Osteocyte (in vitro differentiated cells): ENCODE measurements around the gene PSMB8. TPM values are rescaled to one million over a fixed set of nuclear protein-coding genes. Genes with fewer than 3 reads are reported as not detected.
"Not testable (repeated sequence)": the region's sequence is repeated elsewhere in the genome, so short reads cannot be mapped to it uniquely, and the experiment has no call there.

Experiments
- DNase-seq: peaks from one replicate; pipeline ENCODE4 v3.0.0; 2021; ENCODE audit warnings: mixed read lengths; ENCODE audit not compliant: unreplicated experiment; ENCODE audit errors: extremely low spot score
- H3K27ac Mint-ChIP-seq: one replicate; pipeline ENCODE4 v1.8.0; 2021; ENCODE audit warnings: mild to moderate bottlenecking, mixed read lengths; ENCODE audit not compliant: unreplicated experiment
- H3K27me3 Mint-ChIP-seq: one replicate; pipeline ENCODE4 v1.8.0; 2021; ENCODE audit warnings: mixed read lengths; ENCODE audit not compliant: unreplicated experiment
- H3K36me3 Mint-ChIP-seq: one replicate; pipeline ENCODE4 v1.8.0; 2021; ENCODE audit warnings: mixed read lengths; ENCODE audit not compliant: unreplicated experiment
- H3K4me1 Mint-ChIP-seq: one replicate; pipeline ENCODE4 v1.8.0; 2021; ENCODE audit warnings: mixed read lengths; ENCODE audit not compliant: unreplicated experiment
- H3K4me3 Mint-ChIP-seq: one replicate; pipeline ENCODE4 v1.8.0; 2021; ENCODE audit warnings: mild to moderate bottlenecking, moderate library complexity, mixed read lengths; ENCODE audit not compliant: unreplicated experiment
- H3K9me3 Mint-ChIP-seq: one replicate; pipeline ENCODE4 v1.8.0; 2021; ENCODE audit warnings: mixed read lengths; ENCODE audit not compliant: unreplicated experiment
- total RNA-seq: library from RNA; stranded (reverse); gene quantifications from 2 replicates; pipeline ENCODE4 v1.2.1, GENCODE V29; 2021
- TF ChIP-seq, protein P1 (sequence below): fragments of 200-600 bp; sonication (generic); IDR thresholded peaks from 2 replicates; pipeline ENCODE4 v1.5.0; 2021; ENCODE audit warnings: antibody characterized with exemption, mild to moderate bottlenecking, moderate library complexity

Gene PSMB8
- total RNA-seq, 1 donor from 2014 or later, result 66.1 TPM

DNA sequence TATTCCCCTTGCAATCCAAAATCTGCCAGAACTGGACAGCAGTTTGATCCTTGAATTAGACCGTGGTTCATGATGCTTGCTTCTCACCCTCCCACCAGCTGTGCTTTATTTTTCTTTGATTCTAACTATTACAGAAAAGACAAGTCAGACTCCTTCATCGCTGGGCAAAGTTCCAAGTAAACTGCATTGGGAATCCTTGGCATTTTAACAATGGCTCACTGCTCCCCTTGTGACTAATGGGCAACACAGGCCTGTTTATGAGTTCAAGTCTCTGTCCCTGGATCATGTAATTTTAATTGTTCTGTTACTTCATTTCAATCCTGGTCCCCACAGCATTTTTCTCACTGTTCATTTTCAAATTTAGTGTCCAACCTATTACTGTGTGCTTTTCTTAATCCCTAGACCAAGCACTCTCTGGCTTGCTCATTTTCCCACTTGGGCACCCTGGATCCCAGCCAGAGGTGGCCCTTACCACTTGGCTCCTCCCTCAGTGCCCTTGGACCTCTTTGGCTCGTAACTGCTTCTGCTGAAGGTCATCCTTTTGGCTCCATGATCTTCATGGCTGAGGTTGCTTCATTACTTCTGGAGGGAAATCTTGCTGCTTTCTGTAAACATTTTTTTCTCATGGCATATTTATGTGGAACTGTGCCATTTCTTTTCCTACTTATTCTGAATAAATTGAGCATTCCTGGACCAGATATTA lies 43.0 kb upstream of the PSMB8 start:
- H3K4me1 Mint-ChIP-seq, result peaks cover 25% of the 10 kb centered on the region
- H3K9me3 Mint-ChIP-seq, result no peaks in the 10 kb centered on the region
- H3K4me3 Mint-ChIP-seq, result no peak overlapping the region
- no peaks in the 10 kb centered on the region for H3K36me3 Mint-ChIP-seq
- TF ChIP-seq, protein P1, sequence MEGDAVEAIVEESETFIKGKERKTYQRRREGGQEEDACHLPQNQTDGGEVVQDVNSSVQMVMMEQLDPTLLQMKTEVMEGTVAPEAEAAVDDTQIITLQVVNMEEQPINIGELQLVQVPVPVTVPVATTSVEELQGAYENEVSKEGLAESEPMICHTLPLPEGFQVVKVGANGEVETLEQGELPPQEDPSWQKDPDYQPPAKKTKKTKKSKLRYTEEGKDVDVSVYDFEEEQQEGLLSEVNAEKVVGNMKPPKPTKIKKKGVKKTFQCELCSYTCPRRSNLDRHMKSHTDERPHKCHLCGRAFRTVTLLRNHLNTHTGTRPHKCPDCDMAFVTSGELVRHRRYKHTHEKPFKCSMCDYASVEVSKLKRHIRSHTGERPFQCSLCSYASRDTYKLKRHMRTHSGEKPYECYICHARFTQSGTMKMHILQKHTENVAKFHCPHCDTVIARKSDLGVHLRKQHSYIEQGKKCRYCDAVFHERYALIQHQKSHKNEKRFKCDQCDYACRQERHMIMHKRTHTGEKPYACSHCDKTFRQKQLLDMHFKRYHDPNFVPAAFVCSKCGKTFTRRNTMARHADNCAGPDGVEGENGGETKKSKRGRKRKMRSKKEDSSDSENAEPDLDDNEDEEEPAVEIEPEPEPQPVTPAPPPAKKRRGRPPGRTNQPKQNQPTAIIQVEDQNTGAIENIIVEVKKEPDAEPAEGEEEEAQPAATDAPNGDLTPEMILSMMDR, result no peak
- H3K27ac Mint-ChIP-seq, result peak overlapping the region; percentile 35
- H3K27me3 Mint-ChIP-seq, result peaks cover 28% of the 10 kb centered on the region
- no peak for DNase-seq

GRCh38 chr6:32885698-32886286 lies 41.9 kb upstream of the PSMB8 start:
- no peak overlapping the region for H3K27ac Mint-ChIP-seq
- TF ChIP-seq, protein P1, result peak; percentile 63
- DNase-seq, result no peak
- peaks cover 25% of the 10 kb centered on the region for H3K4me1 Mint-ChIP-seq
- H3K4me3 Mint-ChIP-seq, result no peak overlapping the region
- H3K9me3 Mint-ChIP-seq, result no peaks in the 10 kb centered on the region
- H3K27me3 Mint-ChIP-seq, result peaks cover 34% of the 10 kb centered on the region
- no peaks in the 10 kb centered on the region for H3K36me3 Mint-ChIP-seq

- no peaks in the 10 kb centered on the region for H3K36me3 Mint-ChIP-seq
- peaks cover 21% of the 10 kb centered on the region for H3K4me1 Mint-ChIP-seq
- peaks cover 47% of the 10 kb centered on the region for H3K27me3 Mint-ChIP-seq
- H3K9me3 Mint-ChIP-seq, result no peaks in the 10 kb centered on the region
- DNase-seq, result no peak
- H3K27ac Mint-ChIP-seq, result no peak overlapping the region
- H3K4me3 Mint-ChIP-seq, result no peak overlapping the region
- TF ChIP-seq, protein P1, result no peak
Observed at GRCh38 chr6:32883789-32884188, 39.9 kb upstream of the PSMB8 start.

GRCh38 chr6:32882879-32883250 lies 39.0 kb upstream of the PSMB8 start:
- H3K9me3 Mint-ChIP-seq, result no peaks in the 10 kb centered on the region
- H3K4me1 Mint-ChIP-seq, result peaks cover 21% of the 10 kb centered on the region
- H3K27me3 Mint-ChIP-seq, result peaks cover 53% of the 10 kb centered on the region
- H3K36me3 Mint-ChIP-seq, result no peaks in the 10 kb centered on the region
- TF ChIP-seq, protein P1, result no peak
- no peak overlapping the region for H3K4me3 Mint-ChIP-seq
- DNase-seq, result no peak
- H3K27ac Mint-ChIP-seq, result no peak overlapping the region

GRCh38 chr6:32880962-32881361 lies 37.1 kb upstream of the PSMB8 start:
- H3K27me3 Mint-ChIP-seq, result peaks cover 64% of the 10 kb centered on the region
- not testable (repeated sequence) for H3K4me3 Mint-ChIP-seq

More at GRCh38 chr6:32880962-32881361, 37.1 kb upstream of the PSMB8 start:
- not testable (repeated sequence) for H3K36me3 Mint-ChIP-seq, H3K4me1 Mint-ChIP-seq, DNase-seq, H3K9me3 Mint-ChIP-seq, H3K27ac Mint-ChIP-seq
